Right lung (tissue), 5 donors: Measurements from ENCODE around the gene RAB10. TPM values are rescaled to one million over a fixed set of nuclear protein-coding genes. Genes with fewer than 3 reads are reported as not detected.

Experiments
- DNase-seq, 2 donors: peaks; one replicate each; pipeline ENCODE4 v3.0.0-alpha.2; 2013
- polyA plus RNA-seq, 5 donors: library from polyadenylated mRNA; unstranded; fragments of 120-200 nt; gene quantifications; one replicate each; pipeline versions ENCODE4 v1.2.1 to v1.2.3, GENCODE V29; 2013; ENCODE audit warnings: inconsistent platforms in 1 of 5, low replicate concordance in 1 of 5; ENCODE audit not compliant: insufficient read length in 5 of 5, insufficient read depth in 1 of 5

The RAB10 gene
- polyA plus RNA-seq, 5 donors, result 88.4 to 146 (median 122) TPM

GRCh38 chr2:26176279-26176615 lies 142.4 kb downstream of the RAB10 start:
- DNase-seq, result no peak

GRCh38 chr2:26177122-26177521 lies 143.2 kb downstream of the RAB10 start:
- no peak for DNase-seq

GRCh38 chr2:26178246-26178645 lies 144.4 kb downstream of the RAB10 start:
- no peak for DNase-seq

- DNase-seq, result no peak
Measured at GRCh38 chr2:26178746-26179436, 145.0 kb downstream of the RAB10 start.

- no peak for DNase-seq
Measured at GRCh38 chr2:26179446-26179913, 145.6 kb downstream of the RAB10 start.

GRCh38 chr2:26182441-26182840 lies 148.6 kb downstream of the RAB10 start:
- no peak for DNase-seq

- DNase-seq, result no peak
Measured at GRCh38 chr2:26182887-26183630, 149.2 kb downstream of the RAB10 start.

- no peak for DNase-seq
Measured at GRCh38 chr2:26184121-26184520, 150.2 kb downstream of the RAB10 start.

GRCh38 chr2:26184555-26185303 lies 150.8 kb downstream of the RAB10 start:
- DNase-seq, result peak; percentile 87 to 88

GRCh38 chr2:26185304-26185928 lies 151.5 kb downstream of the RAB10 start:
- no peak for DNase-seq

- DNase-seq, result no peak
Measured at GRCh38 chr2:26185954-26186770, 152.3 kb downstream of the RAB10 start.

Other genes with a start within 250 kb of the RAB10 start
- gene ASXL2, start 155.6 kb upstream of the RAB10 start, polyA plus RNA-seq, result 10 to 100 TPM; 12.8 to 20.3 (median 19.1) TPM
- gene KIF3C, start 51.6 kb upstream of the RAB10 start, polyA plus RNA-seq, result 10 to 100 TPM; 12.9 to 19.4 (median 16.1) TPM
- gene GAREM2, start 139.0 kb downstream of the RAB10 start, polyA plus RNA-seq, result 1 to 10 TPM; 6.5 to 9.0 (median 8.0) TPM
- 100 to 1,000 TPM; 183 to 233 (median 206) TPM for gene HADHA, start 210.5 kb downstream of the RAB10 start, polyA plus RNA-seq
- 100 to 1,000 TPM; 120 to 155 (median 136) TPM for gene HADHB, start 210.9 kb downstream of the RAB10 start, polyA plus RNA-seq